Measurements from ENCODE around the gene ASAP2. TPM values are rescaled to one million over a fixed set of nuclear protein-coding genes. Genes with fewer than 3 reads are reported as not detected.

The ASAP2 gene
- total RNA-seq, 1 experiment from 2014 or later = 12.6 TPM

- H3K27ac ChIP-seq (ENCODE audit: insufficient read length, low read depth, low read length) = no peak overlapping the region
- no peak overlapping the region for H3K27ac Mint-ChIP-seq
- H3K27me3 ChIP-seq (ENCODE audit: insufficient read depth, low read length) = no peaks in the 10 kb centered on the region; the same call in 1 of the 2 replicates
- no peak for DNase-seq
- no peaks in the 10 kb centered on the region for H4K20me1 ChIP-seq (ENCODE audit: control insufficient read depth, insufficient read depth, insufficient read length)
- no peak overlapping the region for H3K4me3 Mint-ChIP-seq
- no peak overlapping the region for H3K9ac ChIP-seq (ENCODE audit: extremely low read depth, insufficient read length, low read length)
- no CpG with 5 or more reads among the region's 3 CpGs for WGBS (ENCODE audit: extremely low coverage, insufficient read length, low lambda C conversion rate)
- H3K9me3 ChIP-seq (ENCODE audit: control insufficient read depth, low read depth, low read length) = no peaks in the 10 kb centered on the region
- no peaks in the 10 kb centered on the region for H3K79me2 ChIP-seq (ENCODE audit: insufficient read depth, low read length)
- H2BK120ac ChIP-seq (ENCODE audit: low read depth, low read length, poor library complexity, severe bottlenecking) = no peak overlapping the region
- no peak overlapping the region for H3K23ac ChIP-seq (ENCODE audit: insufficient read length, low read depth, low read length)
- H2AK5ac ChIP-seq (ENCODE audit: insufficient read length, low read length) = no peak overlapping the region
- no peak overlapping the region for H3K14ac ChIP-seq (ENCODE audit: insufficient read depth, low read length)
- peaks cover 5 to 10% of the 10 kb centered on the region in 2 experiments; a peak in 2 of 4 replicates for H3K4me1 Mint-ChIP-seq
- no peak overlapping the region for H3T11ph ChIP-seq (ENCODE audit: low read length)
- H3K4me2 ChIP-seq (ENCODE audit: insufficient read depth, insufficient read length, low read length) = no peak overlapping the region
- H3K36me3 Mint-ChIP-seq (ENCODE audit: insufficient read depth in 1 of 3, low read depth in 3 of 3) = no peaks in the 10 kb centered on the region
- no peaks in the 10 kb centered on the region for H3K9me3 Mint-ChIP-seq
- TF ChIP-seq, protein P1, sequence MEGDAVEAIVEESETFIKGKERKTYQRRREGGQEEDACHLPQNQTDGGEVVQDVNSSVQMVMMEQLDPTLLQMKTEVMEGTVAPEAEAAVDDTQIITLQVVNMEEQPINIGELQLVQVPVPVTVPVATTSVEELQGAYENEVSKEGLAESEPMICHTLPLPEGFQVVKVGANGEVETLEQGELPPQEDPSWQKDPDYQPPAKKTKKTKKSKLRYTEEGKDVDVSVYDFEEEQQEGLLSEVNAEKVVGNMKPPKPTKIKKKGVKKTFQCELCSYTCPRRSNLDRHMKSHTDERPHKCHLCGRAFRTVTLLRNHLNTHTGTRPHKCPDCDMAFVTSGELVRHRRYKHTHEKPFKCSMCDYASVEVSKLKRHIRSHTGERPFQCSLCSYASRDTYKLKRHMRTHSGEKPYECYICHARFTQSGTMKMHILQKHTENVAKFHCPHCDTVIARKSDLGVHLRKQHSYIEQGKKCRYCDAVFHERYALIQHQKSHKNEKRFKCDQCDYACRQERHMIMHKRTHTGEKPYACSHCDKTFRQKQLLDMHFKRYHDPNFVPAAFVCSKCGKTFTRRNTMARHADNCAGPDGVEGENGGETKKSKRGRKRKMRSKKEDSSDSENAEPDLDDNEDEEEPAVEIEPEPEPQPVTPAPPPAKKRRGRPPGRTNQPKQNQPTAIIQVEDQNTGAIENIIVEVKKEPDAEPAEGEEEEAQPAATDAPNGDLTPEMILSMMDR (conservative IDR thresholded peaks at IDR 0.05) = no peak
- H4K8ac ChIP-seq (replicated peaks; ENCODE audit: insufficient read length, low read depth, low read length) = no peak overlapping the region
- H3K4me1 ChIP-seq (ENCODE audit: insufficient read depth, low read length) = no peaks in the 10 kb centered on the region
- H3K23me2 ChIP-seq (ENCODE audit: insufficient read length, low read depth, low read length, poor library complexity, severe bottlenecking) = no peaks in the 10 kb centered on the region
- H2AFZ ChIP-seq (ENCODE audit: low read length) = no peak overlapping the region
- H2BK20ac ChIP-seq (ENCODE audit: low read depth, low read length, poor library complexity, severe bottlenecking) = no peak overlapping the region
- no peak overlapping the region for H3K56ac ChIP-seq (ENCODE audit: insufficient read length, low read depth, low read length)
- no peak overlapping the region for H3K18ac ChIP-seq (ENCODE audit: insufficient read length, low read depth, low read length)
- no peak overlapping the region for H2BK5ac ChIP-seq (ENCODE audit: insufficient read length, low read length)
- H2BK15ac ChIP-seq (ENCODE audit: low read depth, low read length) = no peak overlapping the region
- H4K91ac ChIP-seq (ENCODE audit: insufficient read length, low read depth, low read length) = no peak overlapping the region
- no peaks in the 10 kb centered on the region for H3K79me1 ChIP-seq (ENCODE audit: insufficient read depth, low read depth, low read length, poor library complexity, severe bottlenecking)
- peaks cover 10% of the 10 kb centered on the region for H3K27me3 Mint-ChIP-seq (ENCODE audit: low read depth)
- H3K4ac ChIP-seq (ENCODE audit: low read depth, low read length) = no peak overlapping the region
- H2BK12ac ChIP-seq (ENCODE audit: insufficient read length, low read depth, low read length) = no peak overlapping the region
- no peak overlapping the region for H4K5ac ChIP-seq (ENCODE audit: insufficient read length, low read depth, low read length)
These were observed 10.0 kb upstream of the ASAP2 start for GRCh38 chr2:9196637-9197036.

Measured in H9 (cell line).